GM12872 (cell line): ENCODE results near the gene POU2AF1.

Experiments used
- CTCF ChIP-seq: IDR thresholded peaks from 3 replicates; pipeline ENCODE4 v1.5.1; 2011; ENCODE audit warnings: low read depth, mild to moderate bottlenecking, low read length, moderate library complexity; ENCODE audit not compliant: insufficient read depth

POU2AF1 gene

GRCh38 chr11:111334532-111335502 lies 44.3 kb downstream of the POU2AF1 start:
- no peak for TF ChIP-seq CTCF

- TF ChIP-seq CTCF, result no peak
Observed at GRCh38 chr11:111331711-111332479, 47.2 kb downstream of the POU2AF1 start.

GRCh38 chr11:111330234-111330893 lies 48.7 kb downstream of the POU2AF1 start:
- no peak for TF ChIP-seq CTCF

GRCh38 chr11:111329306-111330204 lies 49.5 kb downstream of the POU2AF1 start:
- TF ChIP-seq CTCF, result no peak

GRCh38 chr11:111327908-111328624 lies 51.0 kb downstream of the POU2AF1 start:
- TF ChIP-seq CTCF, result no peak

- TF ChIP-seq CTCF, result no peak
Observed at GRCh38 chr11:111326824-111327223, 52.3 kb downstream of the POU2AF1 start.
